Measurements from ENCODE around the gene CALHM3.

Gene CALHM3

GRCh38 chr10:103474077-103474476 lies 5.0 kb downstream of the CALHM3 start:
- DNase-seq (ENCODE audit: low spot score) = no peak

DNA sequence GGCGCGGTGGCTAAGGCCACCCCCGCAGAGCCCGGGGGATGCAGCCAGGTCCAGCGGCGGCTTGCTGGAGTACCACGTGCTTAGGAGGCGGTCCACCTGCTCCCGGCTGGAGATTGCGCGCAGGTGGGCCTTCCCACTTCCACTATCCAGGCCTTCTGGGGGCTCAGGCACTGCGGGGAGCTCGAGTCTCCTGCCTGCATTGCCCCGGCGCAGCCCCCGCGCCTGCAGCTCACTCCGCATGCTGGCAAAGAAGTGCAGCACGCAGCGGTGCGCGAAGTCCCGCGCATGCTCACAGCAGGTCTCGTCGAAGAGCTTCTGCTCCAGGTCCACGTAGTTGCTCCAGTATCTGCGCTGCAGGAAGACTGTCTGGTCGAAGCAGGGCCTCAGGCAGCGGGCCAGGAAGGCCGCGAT lies 5.8 kb downstream of the CALHM3 start:
- DNase-seq (ENCODE audit: low spot score) = no peak

DNA sequence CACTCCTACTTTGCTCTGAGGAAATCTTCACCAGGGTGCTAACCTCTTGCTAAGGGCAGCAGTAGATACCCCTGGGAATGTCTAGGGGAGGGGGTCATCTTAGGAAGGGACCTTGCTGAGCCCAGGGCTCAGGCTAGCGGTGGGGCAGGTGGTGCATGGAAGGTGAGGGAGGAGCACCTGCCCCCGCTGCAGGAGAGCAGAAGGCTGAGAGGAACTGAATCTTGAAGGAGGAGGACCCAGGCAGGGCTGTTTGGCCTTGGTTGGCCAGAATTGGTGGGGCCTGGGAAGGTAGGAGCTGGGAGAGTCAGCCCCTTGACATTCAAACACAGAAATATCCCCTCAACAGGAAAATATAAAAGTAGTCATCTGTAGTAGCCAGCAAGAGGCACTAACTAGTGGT lies 7.0 kb downstream of the CALHM3 start:
- no peak for DNase-seq (ENCODE audit: low spot score)

DNA sequence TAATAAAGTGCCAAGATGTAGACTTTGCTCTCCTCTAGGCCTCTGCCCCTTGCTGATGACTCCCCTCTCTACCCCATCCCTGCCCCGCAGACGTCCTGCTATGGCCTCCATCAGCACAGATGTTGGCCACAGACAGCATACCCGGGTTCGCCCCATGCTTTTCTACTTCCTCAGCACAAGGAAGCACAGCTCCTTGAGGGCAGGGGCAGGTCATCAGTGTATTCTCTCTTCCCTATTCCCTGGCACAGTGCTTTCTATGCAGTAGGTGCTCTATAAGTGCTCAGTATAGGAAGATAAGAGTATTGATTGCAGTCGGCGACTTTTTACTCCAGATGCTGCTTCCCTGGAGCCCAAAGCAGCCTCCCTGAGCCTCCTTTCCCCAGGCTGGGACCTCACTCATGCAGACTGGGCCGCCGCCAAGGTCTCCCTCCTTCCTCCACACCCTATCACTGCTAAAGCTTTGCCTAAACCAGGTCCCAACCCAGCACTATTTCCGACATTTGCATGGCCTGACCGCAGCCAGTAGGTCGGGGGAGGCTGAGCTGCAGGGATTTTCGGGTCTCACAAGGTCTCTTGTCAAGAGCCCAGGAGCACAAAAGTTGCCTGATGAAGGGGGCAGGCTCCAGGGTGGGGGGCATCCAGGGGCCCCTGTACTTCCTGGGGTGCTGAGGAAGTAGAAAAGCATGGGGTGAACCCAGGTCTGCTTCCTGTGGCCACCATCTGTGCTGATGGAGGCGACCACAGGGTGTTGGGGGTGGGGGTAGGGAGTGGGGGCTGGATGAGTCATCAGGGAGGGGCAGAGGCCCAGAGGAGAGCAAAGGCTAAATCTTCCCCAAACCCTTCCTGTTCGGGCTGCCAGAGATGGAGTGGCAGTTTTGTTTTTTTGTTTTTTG lies 8.0 kb downstream of the CALHM3 start:
- DNase-seq (ENCODE audit: low spot score) = no peak

- DNase-seq (ENCODE audit: low spot score) = no peak
These were observed 9.8 kb downstream of the CALHM3 start for GRCh38 chr10:103469201-103469600.

DNA sequence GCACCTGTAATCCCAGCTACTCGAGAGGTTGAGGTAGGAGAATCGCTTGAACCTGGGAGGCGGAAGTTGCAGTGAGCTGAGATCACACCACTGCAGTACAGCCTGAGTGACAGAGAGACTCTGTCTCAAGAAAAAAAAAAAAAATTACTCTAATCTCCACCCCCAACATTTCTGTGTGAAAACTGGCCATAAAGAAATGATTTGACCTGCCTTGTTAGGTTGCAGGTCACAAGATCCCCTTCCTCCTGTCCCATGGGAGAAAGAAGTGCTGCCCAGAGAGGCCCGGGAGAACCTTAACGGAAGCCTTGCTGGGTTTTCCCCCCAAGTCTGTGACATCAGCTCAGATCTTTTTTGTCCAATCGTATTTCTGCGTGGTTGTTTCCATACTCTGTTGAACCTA lies 11.6 kb downstream of the CALHM3 start:
- no peak for DNase-seq (ENCODE audit: low spot score)

DNA sequence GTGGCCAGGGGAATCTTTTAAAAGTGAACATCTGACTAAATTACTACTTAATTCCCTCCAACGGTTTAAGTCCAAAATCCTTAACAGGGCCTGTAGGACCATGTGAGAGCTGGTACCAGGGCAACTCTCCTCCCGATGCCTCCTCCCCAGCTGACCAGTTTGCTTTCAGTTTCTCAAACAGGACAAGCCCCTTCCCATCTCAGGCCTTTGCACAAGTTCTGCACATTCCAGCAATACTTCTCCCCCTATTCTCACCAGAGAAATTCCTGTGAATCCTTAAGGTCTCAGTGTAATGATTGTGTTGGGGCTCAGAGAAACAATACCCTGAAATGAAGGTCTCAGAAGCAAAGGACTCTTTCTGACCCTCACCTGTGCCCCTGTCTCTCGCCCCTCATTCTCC lies 12.3 kb downstream of the CALHM3 start:
- no peak for DNase-seq (ENCODE audit: low spot score)

DNA sequence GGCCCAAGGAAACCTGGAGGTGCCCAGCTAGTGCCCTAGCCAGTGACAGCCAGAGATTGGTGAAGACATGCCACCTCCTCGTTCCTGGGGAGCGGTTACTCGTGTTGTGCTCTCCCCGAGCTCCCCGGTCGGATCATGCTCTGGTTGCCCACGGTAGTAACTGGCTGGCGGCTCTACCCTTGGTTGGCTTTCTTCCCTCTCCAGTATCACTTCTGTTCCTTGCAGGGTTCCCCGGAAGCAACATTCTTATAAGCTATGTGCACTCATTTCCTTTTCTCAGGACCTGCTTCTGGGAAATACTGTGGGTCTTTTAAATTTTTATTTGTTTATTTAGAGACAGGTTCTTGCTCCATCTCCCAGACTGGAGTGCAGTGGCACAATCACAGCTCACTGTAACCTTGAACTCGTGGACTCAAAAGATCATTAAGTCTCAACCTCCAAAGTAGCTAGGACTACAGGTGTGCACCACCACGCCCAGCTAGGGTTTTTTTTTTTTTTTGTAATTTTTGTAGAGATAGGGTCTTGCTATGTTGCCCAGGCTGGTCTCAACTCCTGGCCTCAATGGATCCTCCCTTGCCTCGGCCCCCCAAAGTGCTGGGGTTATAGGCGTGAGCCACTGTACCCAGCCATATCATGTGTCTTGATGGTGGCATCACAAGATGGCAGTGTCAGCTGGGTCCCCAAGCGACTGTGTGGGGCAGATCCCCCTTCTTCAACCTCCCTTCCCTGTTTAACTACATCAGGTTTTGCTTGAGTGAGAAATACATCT lies 13.4 kb downstream of the CALHM3 start:
- DNase-seq (ENCODE audit: low spot score) = peak; percentile 11

DNA sequence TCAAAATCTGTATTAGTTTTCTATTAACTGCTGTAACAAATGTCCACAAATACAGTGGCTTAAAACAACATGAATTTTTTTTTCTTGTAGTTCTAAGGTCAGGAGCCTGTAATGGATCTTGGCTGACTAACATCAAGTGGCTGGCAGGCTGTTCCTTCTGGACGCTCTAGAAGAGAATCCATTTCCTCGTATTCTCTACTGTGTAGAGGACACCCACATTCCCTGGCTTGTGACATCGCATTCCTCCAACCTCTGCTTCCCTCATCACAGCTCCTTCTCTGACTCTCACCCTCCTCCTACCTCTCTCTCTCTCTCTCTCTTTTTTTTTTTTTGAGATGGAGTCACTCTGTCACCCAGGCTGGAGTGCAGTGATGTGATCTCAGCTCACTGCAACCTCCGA lies 15.5 kb downstream of the CALHM3 start:
- no peak for DNase-seq (ENCODE audit: low spot score)

DNA sequence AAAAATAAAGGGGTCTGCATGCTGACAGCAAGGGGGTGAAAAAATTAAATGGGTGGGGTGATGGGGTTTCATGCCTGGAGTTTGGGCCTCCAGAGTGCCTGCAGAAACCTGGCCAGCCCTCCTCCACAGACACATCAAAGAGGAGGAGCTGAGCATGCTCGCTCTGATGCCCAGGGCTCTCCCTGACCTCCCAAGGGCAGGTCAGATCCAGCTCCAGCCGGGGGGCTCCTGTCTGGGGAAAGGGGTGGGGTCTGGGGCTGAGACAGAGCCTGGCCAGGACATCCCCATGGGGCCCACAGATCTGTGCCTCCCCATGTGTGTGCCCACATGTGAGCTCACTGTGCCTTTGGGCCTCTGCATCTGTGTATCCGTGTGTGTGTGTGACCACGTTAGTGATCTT lies 19.4 kb downstream of the CALHM3 start:
- DNase-seq (ENCODE audit: low spot score) = no peak

GRCh38 chr10:103458720-103459119 lies 20.3 kb downstream of the CALHM3 start, which contains the start of gene CALHM1:
Gene CALHM1 (minus strand): TSS chr10:103458900. CDS start chr10:103458751, 149 bp downstream.
- no peak for DNase-seq (ENCODE audit: low spot score)

- no peak for DNase-seq (ENCODE audit: low spot score)
These were observed 21.0 kb downstream of the CALHM3 start for GRCh38 chr10:103457896-103458583.

- no peak for DNase-seq (ENCODE audit: low spot score)
These were observed 21.8 kb downstream of the CALHM3 start for GRCh38 chr10:103457176-103457712.

GRCh38 chr10:103456074-103456660 lies 22.9 kb downstream of the CALHM3 start:
- no peak for DNase-seq (ENCODE audit: low spot score)

DNA sequence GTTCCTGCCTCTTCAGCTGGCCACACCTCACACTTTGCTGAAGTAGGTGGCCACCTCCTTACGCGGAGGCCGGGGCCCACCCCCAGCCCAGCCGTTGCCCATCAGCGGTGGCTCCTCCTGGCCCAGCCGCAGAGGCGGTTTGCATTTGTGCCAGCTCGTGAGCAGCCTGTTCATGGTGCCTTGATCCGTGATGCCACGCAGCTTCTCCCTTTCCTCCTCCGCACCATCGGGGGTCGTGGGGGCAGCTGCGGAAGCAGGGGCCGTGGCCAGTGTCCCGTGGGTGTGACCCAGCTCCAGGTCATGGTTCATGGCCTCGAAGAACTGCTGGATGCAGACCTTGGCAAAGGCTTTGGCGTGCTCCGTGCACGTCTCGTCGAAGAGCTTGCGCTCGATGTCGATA lies 23.8 kb downstream of the CALHM3 start:
- DNase-seq (ENCODE audit: low spot score) = no peak

DNA sequence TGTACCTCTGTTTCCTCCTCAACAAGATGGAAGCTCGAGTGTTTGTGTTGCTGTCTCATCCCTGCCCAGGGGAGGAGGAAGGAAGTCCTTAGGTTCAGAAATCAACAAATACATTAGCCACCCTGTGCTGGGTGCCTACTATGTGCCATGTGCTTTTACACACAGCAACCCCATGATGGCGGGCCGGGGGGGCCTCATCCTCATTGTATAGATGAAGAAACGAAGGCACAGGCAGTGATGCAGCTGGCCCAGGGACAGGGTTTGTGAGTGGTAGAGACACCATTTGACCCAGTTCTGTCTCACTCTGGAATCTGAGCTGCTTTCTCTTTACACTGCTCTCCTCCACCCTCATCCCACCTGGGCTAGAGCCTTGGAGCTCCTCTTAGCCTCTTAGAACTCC lies 25.0 kb downstream of the CALHM3 start:
- no peak for DNase-seq (ENCODE audit: low spot score)

DNA sequence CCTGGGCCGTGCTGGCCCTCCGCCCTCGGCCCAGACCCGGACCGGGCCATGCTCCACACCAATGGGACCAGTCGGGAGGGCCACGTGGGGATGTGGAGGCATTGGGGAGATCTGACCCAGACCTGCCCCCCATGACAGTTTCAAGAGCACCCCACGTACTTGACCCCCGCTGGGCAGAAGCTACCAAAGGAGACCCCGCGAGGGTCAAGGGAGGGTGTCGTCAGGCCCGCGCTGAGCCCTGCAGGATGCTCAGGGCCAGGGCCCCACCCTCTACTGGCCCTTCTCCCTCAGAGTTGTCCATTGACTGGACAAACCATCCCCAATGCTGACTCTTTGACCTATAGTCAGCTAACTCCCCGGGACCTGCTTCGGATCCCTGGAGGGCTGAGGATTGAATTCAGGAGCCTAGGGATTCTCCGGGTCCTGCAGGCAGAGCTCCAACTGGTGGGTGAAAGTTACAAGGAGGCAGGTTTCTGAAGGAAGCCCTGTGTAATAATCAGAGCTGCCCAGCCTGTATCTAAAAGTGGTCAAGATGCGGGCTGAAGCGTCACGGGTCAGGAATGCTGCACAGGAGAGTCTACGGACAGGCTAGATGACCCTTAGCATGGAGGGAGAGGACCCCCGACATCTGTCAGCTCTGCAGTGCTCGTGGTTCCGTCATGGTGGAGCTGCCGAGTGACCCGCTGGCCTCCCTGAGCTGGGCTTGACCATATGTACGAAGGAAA lies 26.4 kb downstream of the CALHM3 start:
- DNase-seq (ENCODE audit: low spot score) = no peak

DNA sequence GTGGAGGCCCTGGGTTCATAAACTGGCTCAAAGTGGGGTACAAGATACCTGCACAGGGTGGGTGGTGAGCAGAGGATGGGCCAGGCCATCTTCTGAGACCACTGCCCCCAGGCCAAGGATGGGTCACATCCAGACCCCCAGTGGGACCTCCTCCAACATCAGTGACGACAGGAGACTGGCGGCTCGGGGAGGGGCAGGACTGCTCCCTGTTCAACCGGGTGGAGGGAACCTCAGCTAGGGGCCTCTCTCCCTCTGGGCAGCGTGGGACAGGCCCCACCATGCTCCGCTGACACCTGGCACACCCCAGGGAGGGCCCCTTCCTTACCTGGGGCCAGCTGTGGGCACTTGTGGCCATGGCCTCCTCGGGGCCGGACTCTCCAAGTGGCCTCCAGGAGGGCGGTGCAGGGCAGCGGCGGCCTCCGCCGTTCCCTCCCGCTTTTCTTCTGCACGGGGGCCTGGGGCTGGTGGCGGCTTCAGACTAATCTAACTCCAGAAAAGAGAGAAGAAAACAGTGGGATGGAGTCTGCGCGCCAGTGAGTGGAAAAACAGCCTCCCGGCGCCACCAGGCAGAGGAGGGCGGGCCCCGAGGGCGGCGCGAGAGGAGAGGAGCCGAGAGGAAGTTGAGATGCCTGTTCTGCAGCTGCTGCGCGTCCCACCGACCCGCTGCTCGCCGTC lies 27.1 kb downstream of the CALHM3 start, which contains the start of gene CALHM2:
TSS of gene CALHM2 (minus strand) at position 540 of the 675 bp plus-strand sequence. CDS start 2,429 bp downstream, outside the sequence.
- DNase-seq (ENCODE audit: low spot score) = peak; percentile 12

DNA sequence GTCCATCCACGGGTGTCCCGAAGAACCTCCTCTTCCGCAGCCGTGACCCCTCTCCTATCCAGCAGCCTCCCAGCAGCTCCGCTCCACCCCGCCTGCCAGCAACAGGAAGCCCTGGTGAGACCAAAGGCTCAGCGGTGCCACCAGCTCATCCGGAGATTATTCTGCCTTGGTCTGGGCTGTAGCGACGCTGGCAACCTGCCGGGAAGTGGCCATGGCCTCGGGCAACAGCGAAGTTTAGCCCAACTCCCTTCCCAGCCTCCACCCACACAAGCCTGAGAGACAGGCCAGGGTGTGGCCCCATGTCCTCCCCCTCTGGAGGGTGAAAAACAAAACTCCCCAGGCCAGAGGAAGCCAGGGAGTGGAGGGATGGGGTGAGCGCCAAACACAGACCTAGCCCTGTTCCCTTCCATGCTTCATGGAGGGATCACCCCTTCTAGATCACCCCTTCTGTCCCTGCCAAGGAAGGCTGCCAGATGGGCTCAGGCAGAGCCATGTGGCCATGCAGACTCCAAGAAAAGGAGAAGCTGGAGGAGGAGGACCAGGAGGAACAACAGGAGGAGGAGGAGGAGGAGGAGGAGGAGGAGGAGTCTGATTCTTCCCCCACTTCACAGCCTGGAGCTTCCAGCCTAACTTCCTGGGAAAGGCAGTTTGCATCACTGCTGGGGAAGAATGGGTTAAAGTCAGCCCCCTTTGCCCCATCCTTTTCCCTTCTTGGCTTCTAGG lies 27.8 kb downstream of the CALHM3 start:
- DNase-seq (ENCODE audit: low spot score) = peak; percentile 25

GRCh38 chr10:103450201-103450695 lies 28.8 kb downstream of the CALHM3 start:
- DNase-seq (ENCODE audit: low spot score) = no peak
